OCI-LY7 (cell line): ENCODE data around the gene PCYT2.

ENCODE experiments used
- CTCF ChIP-seq: fragments of 200-600 bp; sonication (generic); conservative IDR thresholded peaks from 2 replicates; pipeline ENCODE4 v1.5.1; 2014; ENCODE audit warnings: mild to moderate bottlenecking, antibody characterized with exemption, low read length, moderate library complexity, mixed read lengths
- EZH2phosphoT487 ChIP-seq: fragments of 200-600 bp; sonication (generic); IDR thresholded peaks from 2 replicates; pipeline ENCODE4 v1.6.1; 2018; ENCODE audit warnings: low read depth, borderline replicate concordance, mild to moderate bottlenecking, mixed run types, antibody characterized with exemption, low read length, moderate library complexity, mixed read lengths

- TF ChIP-seq EZH2phosphoT487 = no peak
- no peak for TF ChIP-seq CTCF
Observed at GRCh38 chr17:81930142-81931125, 19.2 kb upstream of the PCYT2 start.
